Measurements from ENCODE around the gene PCSK1. TPM values are rescaled to one million over a fixed set of nuclear protein-coding genes. Genes with fewer than 3 reads are reported as not detected.

The PCSK1 gene
- total RNA-seq, 1 donor from 2014 or later, result 3.2 TPM

GRCh38 chr5:96408841-96409538, 24.1 kb downstream of the PCSK1 start:
- no peaks in the 10 kb centered on the region for H3K4me1 ChIP-seq
- no peak for DNase-seq (ENCODE audit: low spot score in 2 of 2)
- no peaks in the 10 kb centered on the region for H3K9me3 ChIP-seq
- H3K27ac ChIP-seq, result peak overlapping the region in 1 of 2 donors; percentile 32
- no peaks in the 10 kb centered on the region for H3K27me3 ChIP-seq
- H3K36me3 ChIP-seq, result no peaks in the 10 kb centered on the region
- no peak overlapping the region for H3K4me3 ChIP-seq
- no peak for TF ChIP-seq CTCF (IDR thresholded peaks at IDR 0.05)
- intact Hi-C loops (cut with DNase I), result loop anchor here (5.0 to 10.0 kb wide), 2 partner anchors 193 to 554 kb away; no protein-coding TSS in a partner anchor

- intact Hi-C loops (cut with DNase I), result loop anchor here (5.0 to 10.0 kb wide), 2 partner anchors 194 to 553 kb away; no protein-coding TSS in a partner anchor
- Histone ChIP-seq H3K36me3 (no peaks in the 10 kb centered on the region), H3K9me3 (no peaks in the 10 kb centered on the region), H3K27me3 (no peaks in the 10 kb centered on the region), H3K27ac (peak overlapping the region in 1 of 2 donors; percentile 32), H3K4me3 (no peak overlapping the region), H3K4me1 (no peaks in the 10 kb centered on the region)
- TF ChIP-seq CTCF (IDR thresholded peaks at IDR 0.05), result no peak
- DNase-seq (ENCODE audit: low spot score in 2 of 2), result no peak
Measured at GRCh38 chr5:96408210-96408777, 24.8 kb downstream of the PCSK1 start.

DNA sequence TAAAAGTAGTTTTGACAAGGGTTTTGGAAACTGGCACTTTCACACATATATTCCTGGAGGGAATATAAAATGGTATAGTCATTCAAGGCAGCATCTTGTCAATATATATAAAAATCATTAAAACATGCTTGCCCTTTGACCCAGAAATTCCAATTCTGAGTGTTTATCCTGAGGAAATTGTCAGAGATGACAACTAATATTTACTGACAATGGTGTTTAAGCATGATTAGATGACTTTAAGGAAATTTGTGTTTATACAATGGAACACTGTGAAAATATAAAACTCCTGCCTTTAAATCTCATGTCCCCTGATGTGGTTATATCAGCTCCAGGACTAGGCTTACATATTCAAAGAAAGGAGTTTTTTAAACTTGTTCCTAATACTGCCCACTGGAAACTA, 25.6 kb downstream of the PCSK1 start:
- Histone ChIP-seq H3K9me3 (no peaks in the 10 kb centered on the region), H3K4me3 (no peak overlapping the region), H3K4me1 (no peaks in the 10 kb centered on the region), H3K27ac (no peak overlapping the region), H3K27me3 (no peaks in the 10 kb centered on the region), H3K36me3 (no peaks in the 10 kb centered on the region)
- intact Hi-C loops (cut with DNase I), result loop anchor here (5.0 to 10.0 kb wide), 2 partner anchors 195 to 553 kb away; no protein-coding TSS in a partner anchor
- no peak for TF ChIP-seq CTCF (IDR thresholded peaks at IDR 0.05)
- no peak for DNase-seq (ENCODE audit: low spot score in 2 of 2)

DNA sequence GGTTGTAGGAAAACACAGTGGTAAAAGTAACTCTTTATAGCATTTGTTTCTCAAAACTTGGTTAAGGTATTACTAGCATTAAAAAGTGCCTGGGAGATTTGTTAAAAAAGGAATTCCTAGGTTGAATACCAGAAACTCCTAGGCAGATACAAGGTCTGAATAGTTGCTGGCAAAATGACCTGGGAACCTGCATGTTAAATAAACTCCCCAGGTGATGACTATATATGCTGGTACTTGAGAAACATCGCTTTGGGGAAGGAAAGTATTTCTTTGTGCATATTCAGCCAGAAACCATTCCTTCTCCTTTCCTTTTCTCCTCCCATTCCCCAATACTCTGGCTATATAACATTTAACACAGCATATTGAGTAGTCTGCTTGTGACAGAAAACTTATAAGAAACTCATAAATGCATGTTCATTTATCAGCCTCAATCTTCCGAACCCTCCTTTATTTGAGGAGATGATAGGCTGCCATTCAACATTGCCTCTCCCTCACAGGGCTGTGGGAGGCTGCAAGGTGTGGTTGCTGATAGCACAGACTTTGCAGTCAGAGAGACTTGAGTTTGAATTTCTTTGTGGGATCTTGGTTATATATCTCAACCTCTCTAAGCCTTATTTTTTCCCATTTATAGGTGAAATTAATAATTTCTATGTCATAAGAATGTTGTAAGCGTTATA, 28.7 kb downstream of the PCSK1 start:
- no peak for DNase-seq (ENCODE audit: low spot score in 2 of 2)

DNA sequence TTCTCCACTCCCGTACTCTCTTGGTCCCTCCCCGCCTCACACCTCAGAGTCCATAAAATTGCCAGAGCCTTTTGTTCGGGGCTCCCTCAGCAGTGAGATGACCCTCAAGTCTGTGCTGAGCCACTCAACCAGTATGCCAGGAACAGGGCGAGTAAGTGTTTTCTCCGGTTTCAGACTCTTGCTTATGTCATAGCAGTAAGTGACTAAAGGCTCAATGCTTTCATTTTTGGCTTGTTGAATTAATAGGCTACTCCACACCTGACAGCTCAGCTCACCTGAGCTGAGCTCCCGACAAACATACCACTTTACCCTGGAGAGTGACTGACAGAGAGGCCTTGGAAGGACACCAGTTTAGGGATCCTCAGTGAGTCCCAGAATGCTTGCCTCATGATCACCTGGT, 30.5 kb downstream of the PCSK1 start:
- no peak overlapping the region for H3K4me3 ChIP-seq

More for the DNA sequence above, 28.7 kb downstream of the PCSK1 start:
- Histone ChIP-seq H3K9me3 (no peaks in the 10 kb centered on the region), H3K27me3 (no peaks in the 10 kb centered on the region), H3K4me3 (no peak overlapping the region), H3K27ac (no peak overlapping the region), H3K4me1 (no peaks in the 10 kb centered on the region), H3K36me3 (no peaks in the 10 kb centered on the region)
- intact Hi-C loops (cut with DNase I), result loop anchor here (10.0 kb wide), 1 partner anchor 550 kb away; no protein-coding TSS in a partner anchor
- TF ChIP-seq CTCF (IDR thresholded peaks at IDR 0.05), result no peak

More for the DNA sequence above, 30.5 kb downstream of the PCSK1 start:
- Histone ChIP-seq H3K36me3 (no peaks in the 10 kb centered on the region), H3K4me1 (no peaks in the 10 kb centered on the region), H3K27me3 (no peaks in the 10 kb centered on the region), H3K9me3 (no peaks in the 10 kb centered on the region), H3K27ac (no peak overlapping the region)
- TF ChIP-seq CTCF (IDR thresholded peaks at IDR 0.05), result no peak
- intact Hi-C loops (cut with DNase I), result loop anchor here (10.0 kb wide), 1 partner anchor 548 kb away; no protein-coding TSS in a partner anchor
- no peak for DNase-seq (ENCODE audit: low spot score in 2 of 2)
